Fibroblast of skin of back (primary cell): Measurements from ENCODE around the gene ADCY2.

ENCODE experiments used
- DNase-seq: peaks from one replicate; pipeline ENCODE4 v3.0.0-alpha.2; 2013

ADCY2 gene

GRCh38 chr5:7668627-7669026 lies 272.7 kb downstream of the ADCY2 start:
- no peak for DNase-seq

- no peak for DNase-seq
These were observed 275.5 kb downstream of the ADCY2 start for GRCh38 chr5:7671381-7671993.

- DNase-seq: no peak
These were observed 277.7 kb downstream of the ADCY2 start for GRCh38 chr5:7673658-7674057.

- DNase-seq: peak; percentile 21
These were observed 280.5 kb downstream of the ADCY2 start for GRCh38 chr5:7676455-7676854.

- no peak for DNase-seq
These were observed 282.1 kb downstream of the ADCY2 start for GRCh38 chr5:7678030-7678429.

- no peak for DNase-seq
These were observed 283.7 kb downstream of the ADCY2 start for GRCh38 chr5:7679663-7680062.

- DNase-seq: no peak
These were observed 284.3 kb downstream of the ADCY2 start for GRCh38 chr5:7680260-7680659.

- no peak for DNase-seq
These were observed 286.4 kb downstream of the ADCY2 start for GRCh38 chr5:7682379-7682778.

GRCh38 chr5:7683753-7684152 lies 287.8 kb downstream of the ADCY2 start:
- DNase-seq: no peak

GRCh38 chr5:7684826-7685225 lies 288.9 kb downstream of the ADCY2 start:
- no peak for DNase-seq

GRCh38 chr5:7686794-7687193 lies 290.9 kb downstream of the ADCY2 start:
- no peak for DNase-seq

GRCh38 chr5:7690557-7690956 lies 294.6 kb downstream of the ADCY2 start:
- no peak for DNase-seq

- DNase-seq: no peak
These were observed 309.3 kb downstream of the ADCY2 start for GRCh38 chr5:7705261-7705660.

- no peak for DNase-seq
These were observed 309.8 kb downstream of the ADCY2 start for GRCh38 chr5:7705736-7706135.

- DNase-seq: no peak
These were observed 310.3 kb downstream of the ADCY2 start for GRCh38 chr5:7706256-7706655.

- peak; percentile 73 for DNase-seq
These were observed 318.2 kb downstream of the ADCY2 start for GRCh38 chr5:7714119-7714518.

- peak; percentile 7 for DNase-seq
These were observed 318.8 kb downstream of the ADCY2 start for GRCh38 chr5:7714697-7715096.

- peak; percentile 82 for DNase-seq
These were observed 321.8 kb downstream of the ADCY2 start for GRCh38 chr5:7717691-7718090.

- DNase-seq: no peak
These were observed 332.1 kb downstream of the ADCY2 start for GRCh38 chr5:7728076-7728475.

GRCh38 chr5:7741415-7742065 lies 345.6 kb downstream of the ADCY2 start:
- DNase-seq: no peak

GRCh38 chr5:7742241-7742656 lies 346.3 kb downstream of the ADCY2 start:
- peak; percentile 35 for DNase-seq

GRCh38 chr5:7745882-7746610 lies 350.1 kb downstream of the ADCY2 start:
- peak; percentile 68 for DNase-seq

GRCh38 chr5:7747728-7748127 lies 351.8 kb downstream of the ADCY2 start:
- no peak for DNase-seq

GRCh38 chr5:7749626-7750025 lies 353.7 kb downstream of the ADCY2 start:
- DNase-seq: no peak
